H9 (cell line): ENCODE results near the gene DOK6. TPM values are rescaled to one million over a fixed set of nuclear protein-coding genes. Genes with fewer than 3 reads are reported as not detected.

ENCODE experiments used
- DNase-seq: peaks from one replicate; pipeline ENCODE4 v3.0.0-alpha.2; 2017
- H2AFZ ChIP-seq: one replicate; pipeline ENCODE4 v1.6.1; 2013; ENCODE audit warnings: mild to moderate bottlenecking, low read length, control low read depth, moderate library complexity
- H2AK5ac ChIP-seq: 2 replicates; pipeline ENCODE4 v1.6.1; 2013; ENCODE audit warnings: low read length, control low read depth, mixed read lengths; ENCODE audit not compliant: insufficient read length
- H2BK120ac ChIP-seq: one replicate; pipeline ENCODE4 v1.6.1; 2013; ENCODE audit warnings: low read depth, mild to moderate bottlenecking, low read length, control low read depth, inconsistent platforms; ENCODE audit not compliant: poor library complexity, severe bottlenecking
- H2BK12ac ChIP-seq: 2 replicates; pipeline ENCODE4 v1.6.1; 2013; ENCODE audit warnings: low read length, control low read depth, mixed read lengths, low read depth; ENCODE audit not compliant: insufficient read length
- H2BK15ac ChIP-seq: 2 replicates; pipeline ENCODE4 v1.6.1; 2013; ENCODE audit warnings: low read depth, low read length, control low read depth
- H2BK20ac ChIP-seq: one replicate; pipeline ENCODE4 v1.6.1; 2013; ENCODE audit warnings: low read depth, mild to moderate bottlenecking, low read length, control low read depth, inconsistent platforms; ENCODE audit not compliant: poor library complexity, severe bottlenecking
- H2BK5ac ChIP-seq: 2 replicates; pipeline ENCODE4 v1.6.1; 2013; ENCODE audit warnings: low read length, control low read depth, mixed read lengths; ENCODE audit not compliant: insufficient read length
- H3K14ac ChIP-seq: 2 replicates; pipeline ENCODE4 v1.6.1; 2013; ENCODE audit warnings: low read length, control low read depth; ENCODE audit not compliant: insufficient read depth
- H3K18ac ChIP-seq: 2 replicates; pipeline ENCODE4 v1.6.1; 2013; ENCODE audit warnings: low read depth, mild to moderate bottlenecking, mixed read lengths, low read length, control low read depth; ENCODE audit not compliant: insufficient read length
- H3K23ac ChIP-seq: 2 replicates; pipeline ENCODE4 v1.6.1; 2013; ENCODE audit warnings: low read length, control low read depth, mixed read lengths, low read depth; ENCODE audit not compliant: insufficient read length
- H3K23me2 ChIP-seq: 2 replicates; pipeline ENCODE4 v1.6.1; 2013; ENCODE audit warnings: low read depth, mild to moderate bottlenecking, mixed read lengths, low read length, control low read depth; ENCODE audit not compliant: insufficient read length, poor library complexity, severe bottlenecking
- H3K27ac ChIP-seq: 2 replicates; pipeline ENCODE4 v1.5.1; 2013; ENCODE audit warnings: low read length, control low read depth, mixed read lengths, low read depth; ENCODE audit not compliant: insufficient read length
- H3K27me3 ChIP-seq: 2 replicates; pipeline ENCODE4 v1.6.1; 2013; ENCODE audit warnings: low read length, control low read depth, inconsistent platforms; ENCODE audit not compliant: insufficient read depth
- H3K4ac ChIP-seq: 2 replicates; pipeline ENCODE4 v1.6.1; 2013; ENCODE audit warnings: low read depth, mild to moderate bottlenecking, control low read depth, inconsistent platforms, low read length, moderate library complexity
- H3K4me1 ChIP-seq: 2 replicates; pipeline ENCODE4 v1.6.1; 2013; ENCODE audit warnings: low read length, control low read depth, inconsistent platforms; ENCODE audit not compliant: insufficient read depth
- H3K4me2 ChIP-seq: 2 replicates; pipeline ENCODE4 v1.6.1; 2013; ENCODE audit warnings: low read length, control low read depth, mixed read lengths; ENCODE audit not compliant: insufficient read length, insufficient read depth
- H3K56ac ChIP-seq: 2 replicates; pipeline ENCODE4 v1.6.1; 2013; ENCODE audit warnings: low read depth, mild to moderate bottlenecking, mixed read lengths, low read length, control low read depth; ENCODE audit not compliant: insufficient read length
- H3K79me1 ChIP-seq: 2 replicates; pipeline ENCODE4 v1.6.1; 2013; ENCODE audit warnings: low read depth, mild to moderate bottlenecking, moderate library complexity, low read length, control low read depth, inconsistent platforms; ENCODE audit not compliant: insufficient read depth, poor library complexity, severe bottlenecking
- H3K79me2 ChIP-seq: 2 replicates; pipeline ENCODE4 v1.6.1; 2013; ENCODE audit warnings: low read length, control low read depth, inconsistent platforms; ENCODE audit not compliant: insufficient read depth
- H3K9ac ChIP-seq: 2 replicates; pipeline ENCODE4 v1.6.1; 2013; ENCODE audit warnings: low read length, control low read depth, mixed read lengths; ENCODE audit not compliant: insufficient read length; ENCODE audit errors: extremely low read depth
- H3K9me3 ChIP-seq: one replicate; pipeline ENCODE4 v1.6.1; 2013; ENCODE audit warnings: low read depth, low read length, inconsistent platforms; ENCODE audit not compliant: control insufficient read depth
- H3T11ph ChIP-seq: one replicate; pipeline ENCODE4 v1.6.1; 2013; ENCODE audit warnings: mild to moderate bottlenecking, low read length, control low read depth, inconsistent platforms
- H4K20me1 ChIP-seq: one replicate; pipeline ENCODE4 v1.6.1; 2013; ENCODE audit not compliant: control insufficient read depth, insufficient read length, insufficient read depth
- H4K5ac ChIP-seq: 2 replicates; pipeline ENCODE4 v1.6.1; 2013; ENCODE audit warnings: low read depth, mild to moderate bottlenecking, mixed read lengths, low read length, control low read depth; ENCODE audit not compliant: insufficient read length
- H4K8ac ChIP-seq: replicated peaks from 2 replicates; pipeline ENCODE4 v1.6.1; 2013; ENCODE audit warnings: low read length, control low read depth, mixed read lengths, low read depth; ENCODE audit not compliant: insufficient read length
- H4K91ac ChIP-seq: 2 replicates; pipeline ENCODE4 v1.6.1; 2013; ENCODE audit warnings: low read depth, mild to moderate bottlenecking, moderate library complexity, mixed read lengths, low read length, control low read depth; ENCODE audit not compliant: insufficient read length
- H3K27ac Mint-ChIP-seq, 3 experiments: 2 replicates in 2 of 3; 3 replicates in 1 of 3; pipeline ENCODE4 v1.8.0; 2020 to 2021; ENCODE audit warnings: mixed read lengths in 3 of 3, mild to moderate bottlenecking in 1 of 3, moderate library complexity in 1 of 3
- H3K27me3 Mint-ChIP-seq: 2 replicates; pipeline ENCODE4 v1.8.0; 2021; ENCODE audit warnings: low read depth, mild to moderate bottlenecking, moderate library complexity, mixed read lengths
- H3K36me3 Mint-ChIP-seq, 3 experiments: 2 replicates in 2 of 3; 3 replicates in 1 of 3; pipeline ENCODE4 v1.8.0; 2020 to 2021; ENCODE audit warnings: low read depth in 3 of 3, mixed read lengths in 3 of 3; ENCODE audit not compliant: insufficient read depth in 1 of 3
- H3K4me1 Mint-ChIP-seq, 2 experiments: 2 replicates each; pipeline ENCODE4 v1.8.0; 2020; ENCODE audit warnings: mixed read lengths in 2 of 2
- H3K4me3 Mint-ChIP-seq, 2 experiments: 2 replicates in 1 of 2; 3 replicates in 1 of 2; pipeline ENCODE4 v1.8.0; 2020 to 2021; ENCODE audit warnings: mild to moderate bottlenecking in 2 of 2, mixed read lengths in 2 of 2, moderate library complexity in 1 of 2
- H3K9me3 Mint-ChIP-seq, 2 experiments: 2 replicates in 1 of 2; 3 replicates in 1 of 2; pipeline ENCODE4 v1.8.0; 2020; ENCODE audit warnings: mild to moderate bottlenecking in 2 of 2, mixed read lengths in 2 of 2, moderate library complexity in 1 of 2
- CTCF ChIP-seq: fragments of 200-600 bp; sonication (generic); conservative IDR thresholded peaks from 3 replicates; pipeline ENCODE4 v1.8.0; 2021; ENCODE audit warnings: antibody characterized with exemption, mild to moderate bottlenecking
- whole genome bisulfite sequencing: extraction: QIAGEN DNeasy Blood & Tissue Kit; methylation state at CpG from one replicate; pipeline ENCODE4 v1.1.7; 2013; ENCODE audit warnings: missing lambda C conversion rate, low lambda C conversion rate, mixed read lengths; ENCODE audit not compliant: insufficient read length; ENCODE audit errors: extremely low coverage; 5-methylcytosine and 5-hydroxymethylcytosine counted together
- total RNA-seq: library from RNA; stranded (reverse); gene quantifications from 2 replicates; pipeline ENCODE4 v1.2.1, GENCODE V29; 2021

DOK6 gene
- total RNA-seq, 1 experiment from 2014 or later = 0.20 TPM

- Histone ChIP-seq H3K4me1 (no peaks in the 10 kb centered on the region), H3K9me3 (no peaks in the 10 kb centered on the region), H4K91ac (no peak overlapping the region), H3K27ac (no peak overlapping the region), H3K23me2 (no peaks in the 10 kb centered on the region), H3K23ac (no peak overlapping the region), H3K9ac (no peak overlapping the region), H3K79me2 (no peaks in the 10 kb centered on the region), H2AK5ac (no peak overlapping the region), H2BK15ac (no peak overlapping the region), H2AFZ (no peak overlapping the region), H3K4me2 (no peak overlapping the region), H2BK120ac (no peak overlapping the region), H4K5ac (no peak overlapping the region), H3K27me3 (no peaks in the 10 kb centered on the region; the same call in 1 of the 2 replicates), H3K56ac (no peak overlapping the region), H3T11ph (no peak overlapping the region), H2BK5ac (no peak overlapping the region), H2BK12ac (no peak overlapping the region), H4K20me1 (no peaks in the 10 kb centered on the region), H2BK20ac (no peak overlapping the region), H4K8ac (no peak overlapping the region), H3K18ac (no peak overlapping the region), H3K14ac (no peak overlapping the region), H3K4ac (no peak overlapping the region), H3K79me1 (no peaks in the 10 kb centered on the region)
- Mint-ChIP-seq H3K36me3 (no peaks in the 10 kb centered on the region; a peak in 1 of 7 replicates), H3K4me3 (no peak overlapping the region), H3K9me3 (peaks cover 2 to 3% of the 10 kb centered on the region in 2 experiments; a peak in 4 of 5 replicates), H3K27me3 (no peaks in the 10 kb centered on the region; the same call in 1 of the 2 replicates), H3K27ac (no peak overlapping the region), H3K4me1 (no peaks in the 10 kb centered on the region)
- WGBS = no CpG with 5 or more reads among the region's 2 CpGs
- TF ChIP-seq CTCF = no peak
- no peak for DNase-seq
Observed at GRCh38 chr18:69689121-69689759, 288.6 kb downstream of the DOK6 start.
